NCI-H128 (cell line): ENCODE measurements around the gene PNPLA8.
A peak's percentile ranks its signal among the peaks of the same experiment; 100 is the strongest.
"Not testable (repeated sequence)": the region's sequence is repeated elsewhere in the genome, so short reads cannot be mapped to it uniquely, and the experiment has no call there.

Experiments
- DNase-seq: peaks from one replicate; lab custom pipeline; 2025; ENCODE audit not compliant: unreplicated experiment; lab: John Stamatoyannopoulos, UW

Gene PNPLA8, protein sequence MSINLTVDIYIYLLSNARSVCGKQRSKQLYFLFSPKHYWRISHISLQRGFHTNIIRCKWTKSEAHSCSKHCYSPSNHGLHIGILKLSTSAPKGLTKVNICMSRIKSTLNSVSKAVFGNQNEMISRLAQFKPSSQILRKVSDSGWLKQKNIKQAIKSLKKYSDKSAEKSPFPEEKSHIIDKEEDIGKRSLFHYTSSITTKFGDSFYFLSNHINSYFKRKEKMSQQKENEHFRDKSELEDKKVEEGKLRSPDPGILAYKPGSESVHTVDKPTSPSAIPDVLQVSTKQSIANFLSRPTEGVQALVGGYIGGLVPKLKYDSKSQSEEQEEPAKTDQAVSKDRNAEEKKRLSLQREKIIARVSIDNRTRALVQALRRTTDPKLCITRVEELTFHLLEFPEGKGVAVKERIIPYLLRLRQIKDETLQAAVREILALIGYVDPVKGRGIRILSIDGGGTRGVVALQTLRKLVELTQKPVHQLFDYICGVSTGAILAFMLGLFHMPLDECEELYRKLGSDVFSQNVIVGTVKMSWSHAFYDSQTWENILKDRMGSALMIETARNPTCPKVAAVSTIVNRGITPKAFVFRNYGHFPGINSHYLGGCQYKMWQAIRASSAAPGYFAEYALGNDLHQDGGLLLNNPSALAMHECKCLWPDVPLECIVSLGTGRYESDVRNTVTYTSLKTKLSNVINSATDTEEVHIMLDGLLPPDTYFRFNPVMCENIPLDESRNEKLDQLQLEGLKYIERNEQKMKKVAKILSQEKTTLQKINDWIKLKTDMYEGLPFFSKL

DNA sequence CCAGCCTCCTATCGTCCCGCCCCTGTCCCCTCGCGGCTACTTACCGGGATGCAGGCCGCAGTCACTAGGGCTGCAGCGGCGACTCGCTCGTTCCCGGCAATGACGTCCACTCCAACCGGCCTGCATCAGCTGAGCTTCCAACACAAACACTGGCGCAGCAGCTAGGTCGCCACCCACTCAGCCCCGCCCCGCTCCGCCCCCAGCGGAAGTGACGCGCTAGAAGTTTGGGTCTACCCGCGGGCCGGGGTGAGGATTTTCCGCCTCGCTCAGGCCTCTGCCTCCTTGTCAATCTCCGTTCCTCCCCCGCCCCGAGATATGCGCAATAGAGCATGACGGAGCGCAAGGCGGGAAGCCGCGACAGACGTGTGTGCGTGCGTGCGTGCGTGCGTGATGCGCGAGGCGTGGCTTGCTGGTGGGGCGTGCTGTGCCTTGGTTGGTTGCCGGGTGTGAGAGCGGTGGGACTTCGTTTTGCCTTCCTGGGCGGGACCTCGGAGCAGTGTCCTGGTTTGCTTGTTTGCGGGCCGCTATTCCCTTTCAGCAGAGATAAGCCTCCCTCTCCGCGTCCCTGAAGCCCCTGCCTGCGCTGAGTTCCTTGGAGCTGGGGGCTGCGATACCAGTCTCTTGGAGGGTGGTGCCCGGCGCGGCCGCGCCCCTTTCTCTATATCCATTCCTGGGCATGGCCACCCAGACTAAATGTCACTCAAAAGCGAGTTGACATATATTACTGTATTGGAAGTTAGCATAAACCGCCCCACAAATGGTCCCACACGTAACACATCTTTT, at the start of gene PNPLA8:
TSS of gene PNPLA8 (minus strand) at position 151 of the 783 bp plus-strand sequence. CDS start 10,644 bp downstream, outside the sequence.
- DNase-seq, result peak; percentile 97

DNA sequence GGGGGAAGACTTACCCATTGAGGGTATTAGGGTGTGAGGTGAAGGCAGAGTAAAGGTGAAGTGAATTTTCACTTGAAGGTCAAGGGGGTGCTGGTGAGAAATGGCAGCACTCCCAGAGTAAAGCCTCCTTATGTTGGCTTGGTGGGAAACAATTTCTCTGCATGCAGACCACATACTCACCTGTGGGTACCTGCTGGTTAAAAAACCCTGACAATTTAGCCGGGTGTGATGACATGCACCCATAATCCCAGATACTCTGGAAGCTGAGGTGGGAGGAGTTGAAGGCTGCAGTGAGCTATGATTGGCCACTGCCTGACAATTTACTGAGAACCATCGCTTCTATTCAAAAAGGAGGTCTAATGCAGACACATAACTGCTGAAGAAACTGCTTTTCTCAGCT, 49.2 kb upstream of the PNPLA8 start:
- DNase-seq, result no peak

DNA sequence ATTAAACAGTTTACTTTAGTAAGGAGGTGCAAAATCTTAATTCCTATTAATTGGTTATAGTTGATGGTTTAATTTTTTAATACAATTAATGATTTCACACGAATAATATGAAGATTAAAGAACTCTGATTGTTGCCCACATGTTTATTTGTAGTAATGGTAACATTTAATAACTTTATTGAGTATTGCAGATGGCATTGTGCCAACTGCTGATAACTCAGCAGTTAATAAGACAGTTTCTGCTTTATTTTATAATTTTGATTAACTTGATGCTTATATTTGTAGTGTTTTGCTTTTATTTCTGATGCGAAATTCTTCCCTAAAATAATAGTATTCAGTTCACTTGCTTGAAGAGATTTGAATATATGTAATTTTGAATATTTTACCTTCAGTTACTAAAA, 46.5 kb upstream of the PNPLA8 start:
- DNase-seq, result no peak

DNA sequence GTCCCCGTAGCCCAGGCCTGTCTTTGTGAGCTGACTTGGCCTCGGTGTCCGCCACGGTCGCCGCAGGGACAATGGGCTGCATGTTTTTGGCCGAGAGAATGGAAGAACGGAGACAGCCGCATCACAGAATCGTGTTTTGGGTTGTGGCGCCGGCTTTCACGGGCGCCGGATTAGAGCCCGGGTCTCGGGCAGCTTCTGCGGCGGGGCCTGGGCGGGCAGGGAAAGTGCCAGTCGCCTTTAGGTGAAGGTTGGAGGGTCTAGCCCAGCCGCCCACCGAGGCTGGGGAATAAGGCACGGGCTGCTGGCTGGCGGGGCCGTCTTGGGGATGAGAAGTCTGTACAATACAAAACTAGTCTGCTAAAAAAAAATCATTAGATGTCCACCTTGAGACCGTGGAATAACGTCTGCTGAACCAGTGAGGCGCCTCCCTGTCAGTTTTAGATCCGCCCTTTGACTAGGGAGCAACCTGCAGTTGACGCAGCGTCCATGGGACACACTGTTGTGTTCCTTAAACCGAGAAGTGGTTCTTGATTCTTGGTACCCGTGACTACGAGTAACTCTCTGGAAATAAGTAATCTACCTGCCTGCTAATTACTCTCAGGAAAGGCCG, 44.3 kb upstream of the PNPLA8 start:
- no peak for DNase-seq

DNA sequence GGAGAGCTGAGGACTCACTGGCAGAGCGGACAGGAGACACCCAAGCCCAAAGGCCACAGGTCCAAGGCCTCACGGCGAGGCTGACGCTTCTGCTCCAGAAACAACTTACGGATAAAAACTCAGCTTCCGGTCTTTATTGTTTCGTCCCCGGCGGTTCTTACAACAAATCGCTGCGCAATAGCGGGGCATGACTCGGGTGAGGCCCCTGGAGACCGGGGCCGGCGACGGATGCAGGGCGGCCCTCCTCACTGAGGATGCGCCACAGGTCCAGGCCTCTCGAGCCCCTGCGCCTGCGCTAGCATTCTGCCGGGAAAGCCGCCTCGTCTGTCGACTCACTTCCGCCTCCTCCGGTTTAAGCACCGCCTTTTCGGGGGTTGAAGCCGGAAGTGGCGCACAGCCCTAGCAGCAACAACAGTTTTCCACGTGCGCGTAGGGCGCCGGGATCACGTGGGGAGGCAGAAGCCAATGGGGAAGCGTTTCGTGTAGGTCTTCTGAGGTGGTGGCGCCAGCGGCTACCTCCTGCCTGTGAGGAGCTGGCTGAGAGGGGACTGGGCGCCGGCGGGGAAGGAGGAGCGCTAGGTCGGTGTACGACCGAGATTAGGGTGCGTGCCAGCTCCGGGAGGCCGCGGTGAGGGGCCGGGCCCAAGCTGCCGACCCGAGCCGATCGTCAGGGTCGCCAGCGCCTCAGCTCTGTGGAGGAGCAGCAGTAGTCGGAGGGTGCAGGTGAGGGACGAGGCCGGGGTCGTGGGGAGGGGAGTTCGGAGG, 43.6 kb upstream of the PNPLA8 start, which contains the start of the genes DNAJB9 and THAP5:
TSS of gene DNAJB9 (plus strand) at position 494 of the 765 bp plus-strand sequence. CDS start 1,853 bp downstream, outside the sequence.
TSS of gene THAP5 (minus strand) at position 326 of the 765 bp plus-strand sequence. CDS start at position 189, 137 bp downstream.
- DNase-seq, result peak; percentile 99

DNA sequence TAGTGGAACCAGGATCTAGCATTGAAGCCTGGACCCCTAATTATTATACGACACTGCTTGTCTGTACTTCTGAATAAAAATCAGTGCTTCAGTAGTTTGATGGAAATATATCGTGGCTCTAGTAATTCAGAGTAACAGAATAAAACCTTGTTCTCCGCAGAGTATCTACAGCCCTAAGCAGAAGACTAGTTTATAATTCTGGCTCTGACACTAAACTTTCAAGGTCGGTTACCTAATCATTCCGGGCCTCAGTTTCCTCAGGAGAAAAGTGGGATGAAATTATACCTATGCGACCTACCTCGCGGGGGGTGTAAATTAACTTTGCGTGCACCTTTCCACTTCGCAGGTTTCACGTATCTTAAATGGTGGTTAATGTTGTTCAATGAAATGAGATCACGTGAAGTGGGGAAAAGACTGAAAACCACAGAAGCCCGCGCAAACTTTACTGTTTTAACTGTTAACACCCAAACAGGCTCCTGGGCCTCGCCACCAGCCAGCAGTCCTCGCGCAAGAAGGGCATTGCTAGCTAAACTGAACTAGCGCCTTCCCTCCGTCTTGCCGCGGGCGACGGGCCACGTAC, 43.0 kb upstream of the PNPLA8 start:
- no peak for DNase-seq

DNA sequence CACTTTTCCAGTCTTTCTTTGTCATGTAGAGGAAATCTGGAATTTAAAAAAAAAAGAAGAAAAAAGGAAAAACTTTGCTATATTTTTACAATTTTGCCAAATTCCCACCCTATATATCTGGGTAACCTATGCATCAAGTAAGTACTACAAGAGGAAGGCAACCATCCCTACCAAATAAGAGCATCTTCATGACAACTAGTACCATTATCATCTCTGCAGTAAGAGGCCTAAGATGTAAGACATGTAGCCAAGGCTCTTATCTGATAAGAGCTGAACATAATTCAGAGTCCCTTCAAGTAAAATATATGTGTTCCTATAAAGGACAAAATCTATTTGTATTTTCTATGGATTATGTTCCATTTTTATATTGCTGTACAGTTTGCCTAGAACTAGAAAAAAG, 40.1 kb upstream of the PNPLA8 start:
- DNase-seq, result no peak

DNA sequence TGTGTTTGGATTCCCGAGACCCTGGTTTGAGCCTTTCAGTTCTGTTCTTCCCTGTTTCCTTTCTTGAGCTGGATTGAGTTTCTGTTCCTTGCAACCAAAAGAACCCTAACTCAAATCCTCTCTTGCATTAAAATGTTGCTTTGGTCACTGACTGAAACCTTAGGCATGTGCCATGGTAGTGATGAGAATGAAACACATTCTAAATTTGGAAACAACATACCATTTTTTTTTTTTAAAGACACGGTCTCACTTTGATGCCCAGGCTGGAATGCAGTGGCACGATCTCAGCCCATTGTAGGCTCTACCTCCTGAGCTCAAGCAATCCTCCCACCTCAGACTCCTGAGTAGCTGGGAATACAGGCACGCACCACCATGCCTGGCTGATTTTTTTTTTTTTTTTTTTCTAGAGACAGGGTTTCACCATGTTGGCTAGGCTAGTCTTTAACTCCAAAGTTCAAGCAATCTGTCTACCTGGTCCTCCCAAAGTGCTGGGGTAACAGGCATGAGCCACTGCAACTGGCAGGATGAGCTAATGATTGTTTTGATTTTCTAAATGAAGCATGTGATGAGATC, 35.2 kb upstream of the PNPLA8 start:
- DNase-seq, result no peak

DNA sequence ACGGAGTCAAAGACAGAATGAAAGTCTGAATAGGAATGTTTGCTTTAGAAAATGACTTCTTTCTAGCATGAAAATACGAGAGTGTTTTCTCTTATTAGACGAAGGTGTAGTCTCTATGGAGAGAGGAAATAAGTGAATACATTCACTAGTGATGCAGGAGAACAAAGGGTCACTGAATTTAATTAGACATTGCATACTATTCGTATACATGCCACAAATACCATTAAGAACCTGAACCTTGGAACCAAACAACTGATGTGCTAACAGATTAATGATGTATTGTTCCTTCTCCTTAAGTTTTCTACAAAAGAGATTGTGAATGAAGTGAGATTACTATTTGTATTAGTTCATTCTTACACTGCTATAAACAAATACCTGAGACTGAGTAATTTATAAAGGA, 33.3 kb upstream of the PNPLA8 start:
- no peak for DNase-seq

DNA sequence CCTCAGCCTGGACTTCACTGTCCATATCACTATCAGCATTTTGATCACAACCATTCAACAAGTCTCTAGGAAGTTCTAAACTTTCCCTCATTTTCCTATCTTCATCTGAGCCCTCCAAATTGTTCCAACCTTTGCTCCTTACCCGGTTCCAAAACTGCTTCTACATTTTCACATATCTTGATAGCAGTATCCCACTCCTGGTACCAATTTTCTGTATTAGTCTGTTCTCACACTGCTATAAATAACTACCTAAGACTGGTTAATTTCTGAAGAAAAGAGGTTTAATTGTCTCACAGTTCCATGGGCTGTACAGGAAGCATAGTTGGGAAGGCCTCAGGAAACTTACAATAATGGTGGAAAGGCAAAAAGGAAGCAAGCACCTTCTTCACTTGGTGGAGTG, 31.7 kb upstream of the PNPLA8 start:
- DNase-seq, result no peak

DNA sequence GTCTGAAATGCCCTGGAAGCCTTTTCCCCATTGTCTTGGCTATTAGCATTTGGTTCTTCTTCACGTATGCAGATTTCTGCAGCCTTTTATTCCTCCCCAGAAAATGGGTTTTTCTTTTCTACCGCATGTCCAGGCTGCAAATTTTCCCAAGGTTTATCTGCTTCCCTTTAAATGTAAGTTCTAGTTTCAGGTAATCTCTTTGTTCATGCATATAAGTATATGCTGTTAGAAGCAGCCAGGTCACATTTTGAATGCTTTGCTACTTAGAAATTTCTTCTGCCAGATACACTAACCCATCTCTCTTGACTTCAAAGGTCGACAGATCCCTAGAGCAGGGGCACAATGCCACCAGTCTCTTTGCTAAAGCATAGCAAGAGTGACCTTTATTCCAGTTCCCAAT, 31.3 kb upstream of the PNPLA8 start:
- no peak for DNase-seq

DNA sequence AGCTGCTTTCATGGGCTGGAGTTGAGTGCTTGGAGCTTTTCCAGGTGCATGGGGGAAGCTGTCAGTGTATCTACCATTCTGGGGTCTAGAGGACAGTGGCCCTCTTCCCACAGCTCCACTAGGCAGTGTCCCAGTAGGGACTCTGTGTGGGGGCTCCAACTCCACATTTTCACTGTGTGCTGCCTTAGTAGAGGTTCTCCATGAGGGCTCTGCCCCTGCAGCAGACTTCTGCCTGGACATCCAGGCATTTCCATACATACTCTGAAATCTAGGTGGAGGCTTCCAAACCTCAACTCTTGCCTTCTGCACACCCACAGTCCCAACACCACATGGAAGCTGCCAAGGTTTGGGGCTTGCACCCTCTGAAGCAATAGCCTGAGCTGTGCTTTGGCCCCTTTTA, 30.7 kb upstream of the PNPLA8 start:
- not testable (repeated sequence) for DNase-seq

DNA sequence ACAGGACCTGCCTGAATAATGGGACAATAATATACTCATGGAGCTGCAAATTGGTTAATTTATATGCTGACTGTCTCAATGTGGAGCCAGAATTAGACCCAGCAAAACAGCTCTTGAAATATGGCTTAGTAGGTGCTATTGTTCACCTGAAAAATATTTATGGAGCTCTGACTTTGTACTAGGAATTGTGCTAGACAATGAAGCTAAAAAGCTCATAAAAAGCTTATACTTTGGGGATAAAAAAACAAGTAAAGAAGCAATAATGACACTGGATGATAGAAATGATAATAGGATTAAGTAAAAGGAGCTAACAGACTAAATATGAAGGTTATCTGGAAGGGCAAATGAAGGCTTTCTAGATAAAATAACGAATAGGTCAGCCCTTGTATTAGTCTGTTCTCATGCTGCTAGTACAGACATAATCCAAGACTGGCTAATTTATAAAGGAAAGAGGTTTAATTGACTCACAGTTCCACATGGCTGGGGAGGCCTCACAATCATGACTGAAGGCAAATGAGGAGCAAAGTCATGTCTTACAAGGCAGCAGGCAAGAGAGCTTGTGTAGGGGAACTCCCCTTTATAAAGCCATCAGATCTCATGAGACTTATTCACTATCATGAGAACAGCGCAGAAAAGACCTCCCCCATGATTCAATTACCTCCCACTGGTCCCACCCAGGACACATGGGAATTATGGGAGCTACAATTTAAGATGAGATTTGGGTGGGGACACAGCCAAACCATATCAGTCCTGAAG, 22.4 kb upstream of the PNPLA8 start:
- not testable (repeated sequence) for DNase-seq

DNA sequence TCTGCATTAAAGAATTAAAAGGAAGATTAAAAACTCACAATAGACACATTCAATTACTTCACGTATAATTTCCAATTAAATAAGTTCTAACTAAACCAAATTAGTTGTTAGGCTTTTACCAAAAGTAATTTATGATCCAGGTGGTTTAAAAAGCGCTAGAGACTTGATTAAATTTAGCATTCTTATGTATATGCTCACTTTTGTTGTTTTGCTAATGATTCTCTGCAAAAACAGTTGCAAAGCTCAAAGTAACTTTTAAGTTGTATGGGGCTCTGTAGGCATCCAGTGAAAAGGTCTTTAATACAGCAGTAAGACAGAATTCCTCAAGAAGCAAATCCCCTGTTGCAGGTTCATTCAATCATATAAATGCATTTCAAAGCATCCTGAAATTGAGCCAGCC, 15.5 kb upstream of the PNPLA8 start:
- DNase-seq, result no peak

DNA sequence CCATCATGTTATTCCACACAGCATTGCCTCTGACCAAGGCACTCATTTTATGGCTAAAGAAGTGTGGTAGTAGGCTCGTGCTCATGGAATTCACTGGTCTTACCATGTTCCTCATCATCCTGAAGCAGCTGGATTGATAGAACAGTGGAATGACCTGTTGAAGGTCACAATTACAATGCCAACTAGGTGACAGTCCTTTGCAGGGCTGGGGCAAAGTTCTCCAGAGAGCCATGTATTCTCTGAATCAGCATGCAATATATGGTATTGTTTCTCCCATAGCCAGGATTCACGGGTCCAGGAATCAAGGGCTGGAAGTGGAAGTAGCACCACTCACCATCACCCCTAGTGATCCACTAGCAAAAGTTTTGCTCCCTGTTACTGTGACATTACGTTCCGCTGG, 12.8 kb upstream of the PNPLA8 start:
- DNase-seq, result not testable (repeated sequence)

DNA sequence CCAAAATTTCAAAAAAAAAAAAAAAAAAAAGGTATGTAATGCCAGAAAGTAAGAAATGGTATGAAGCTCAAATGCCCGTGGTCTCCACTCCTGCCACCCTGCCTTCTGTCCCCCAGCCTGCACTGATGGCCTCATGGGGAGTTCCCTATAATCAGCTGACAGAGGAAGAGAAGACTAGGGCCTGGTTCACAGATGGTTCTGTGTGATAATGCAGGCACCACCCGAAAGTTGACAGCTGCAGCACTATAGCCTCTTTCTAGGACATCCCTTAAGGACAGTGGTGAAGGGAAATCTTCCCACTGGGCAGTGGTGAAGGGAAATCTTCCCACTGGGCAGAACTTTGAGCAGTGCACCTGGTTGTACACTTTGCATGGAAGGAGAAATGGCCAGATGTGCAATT, 12.3 kb upstream of the PNPLA8 start:
- not testable (repeated sequence) for DNase-seq

DNA sequence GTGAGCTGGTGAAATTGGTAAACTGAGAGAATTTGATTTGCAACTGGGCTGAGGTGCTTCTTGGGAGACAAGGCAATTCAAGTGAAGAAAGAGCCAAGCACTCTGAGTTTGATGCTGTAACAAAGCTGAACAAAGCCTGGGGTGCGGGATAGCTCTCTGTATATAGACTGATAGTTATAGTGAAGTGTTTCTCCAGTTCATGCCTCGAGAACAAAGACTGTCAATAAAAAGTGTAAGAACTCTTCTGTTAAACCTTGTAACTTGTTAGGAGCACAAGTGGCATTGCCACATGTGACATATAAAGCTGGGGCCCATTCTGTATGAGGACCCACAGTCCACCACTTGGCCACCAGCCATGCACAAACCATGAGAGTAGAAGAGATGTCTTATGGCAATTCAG, 11.3 kb upstream of the PNPLA8 start:
- no peak for DNase-seq

DNA sequence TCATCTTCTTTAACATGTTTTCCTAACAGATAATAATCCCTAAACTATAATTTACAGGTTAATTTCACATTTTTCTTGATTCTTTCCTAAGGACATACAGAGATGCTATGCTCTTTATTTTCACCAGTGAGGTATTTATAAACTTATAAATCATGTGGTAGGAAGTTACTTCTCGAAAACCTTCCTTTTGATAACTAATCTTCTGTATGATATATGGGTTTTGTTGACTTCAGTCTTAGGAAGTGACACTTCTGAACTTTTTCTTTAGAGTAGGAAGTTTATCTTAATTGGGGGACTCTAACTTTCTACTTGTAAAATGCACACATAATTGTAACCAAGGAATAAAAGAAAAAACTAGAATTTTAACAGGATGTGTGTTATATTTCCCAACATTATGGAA, 9.8 kb upstream of the PNPLA8 start:
- no peak for DNase-seq

DNA sequence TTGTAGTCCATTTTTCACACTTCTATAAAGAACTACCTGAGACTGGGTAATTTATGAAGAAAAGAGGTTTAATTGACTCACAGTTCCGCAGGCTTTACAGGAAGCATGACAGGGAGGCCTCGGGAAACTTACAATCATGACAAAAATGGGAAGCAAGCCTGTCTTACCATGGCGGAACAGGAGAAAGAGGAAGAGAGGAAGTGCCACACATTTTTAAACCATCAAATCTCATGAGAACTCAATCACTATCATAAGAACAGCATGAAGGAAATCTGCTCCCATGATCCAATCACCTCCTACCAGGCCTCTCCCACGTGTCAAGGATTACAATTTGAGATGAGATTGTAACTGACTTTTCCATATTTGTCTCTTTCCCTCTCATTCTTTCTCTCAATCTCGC, 9.3 kb upstream of the PNPLA8 start:
- DNase-seq, result no peak
